Astrocyte (in vitro differentiated cells and primary cell): ENCODE data around the gene GRIN3B. TPM values are rescaled to one million over a fixed set of nuclear protein-coding genes. Genes with fewer than 3 reads are reported as not detected.

Experiments used
- DNase-seq: peaks from one replicate; pipeline ENCODE4 v3.0.0-alpha.2; 2010; ENCODE audit warnings: low read depth
- FAIRE-seq: peaks from 2 replicates; lab custom pipeline; 2011; peaks lifted over from hg19 to GRCh38; lab: Jason Lieb, UNC
- H2AFZ ChIP-seq: 2 replicates; pipeline ENCODE4 v1.6.0; 2012; ENCODE audit warnings: low read depth, low read length, inconsistent platforms
- H3K27ac ChIP-seq: 2 replicates; pipeline ENCODE4 v1.5.1; 2011; ENCODE audit warnings: low read depth, low read length, inconsistent platforms
- H3K27me3 ChIP-seq: 2 replicates; pipeline ENCODE4 v1.6.0; 2011; ENCODE audit warnings: low read length, inconsistent platforms; ENCODE audit not compliant: insufficient read depth
- H3K36me3 ChIP-seq: 2 replicates; pipeline ENCODE4 v1.5.1; 2011; ENCODE audit warnings: low read length, inconsistent platforms; ENCODE audit not compliant: insufficient read depth
- H3K4me1 ChIP-seq: 2 replicates; pipeline ENCODE4 v1.5.1; 2011; ENCODE audit warnings: low read length, inconsistent platforms; ENCODE audit not compliant: insufficient read depth
- H3K4me2 ChIP-seq: 2 replicates; pipeline ENCODE4 v1.6.0; 2012; ENCODE audit warnings: low read length, inconsistent platforms
- H3K4me3 ChIP-seq: 2 replicates; pipeline ENCODE4 v1.5.1; 2011; ENCODE audit warnings: low read depth, mild to moderate bottlenecking, low read length, inconsistent platforms; ENCODE audit not compliant: insufficient read depth
- H3K79me2 ChIP-seq: 2 replicates; pipeline ENCODE4 v1.6.0; 2012; ENCODE audit warnings: mild to moderate bottlenecking, low read length, inconsistent platforms; ENCODE audit not compliant: insufficient read depth
- H3K9ac ChIP-seq: 2 replicates; pipeline ENCODE4 v1.6.0; 2012; ENCODE audit warnings: mild to moderate bottlenecking, low read length, inconsistent platforms
- H3K9me3 ChIP-seq: 2 replicates; pipeline ENCODE4 v1.5.1; 2012; ENCODE audit warnings: low read depth, mild to moderate bottlenecking, low read length, inconsistent platforms; ENCODE audit not compliant: insufficient read depth
- H4K20me1 ChIP-seq: 2 replicates; pipeline ENCODE4 v1.6.0; 2012; ENCODE audit warnings: low read length, inconsistent platforms; ENCODE audit not compliant: insufficient read depth
- H3K27ac Mint-ChIP-seq: one replicate; pipeline ENCODE4 v1.8.0; 2021; ENCODE audit warnings: mild to moderate bottlenecking, mixed read lengths; ENCODE audit not compliant: unreplicated experiment
- H3K27me3 Mint-ChIP-seq: one replicate; pipeline ENCODE4 v1.8.0; 2021; ENCODE audit warnings: low read depth, mixed read lengths; ENCODE audit not compliant: unreplicated experiment
- H3K36me3 Mint-ChIP-seq: one replicate; pipeline ENCODE4 v1.8.0; 2021; ENCODE audit warnings: low read depth, mixed read lengths; ENCODE audit not compliant: unreplicated experiment
- H3K4me1 Mint-ChIP-seq: one replicate; pipeline ENCODE4 v1.8.0; 2021; ENCODE audit warnings: low read depth, mixed read lengths; ENCODE audit not compliant: unreplicated experiment
- H3K4me3 Mint-ChIP-seq: one replicate; pipeline ENCODE4 v1.8.0; 2021; ENCODE audit warnings: mild to moderate bottlenecking, moderate library complexity, mixed read lengths; ENCODE audit not compliant: unreplicated experiment
- H3K9me3 Mint-ChIP-seq: one replicate; pipeline ENCODE4 v1.8.0; 2021; ENCODE audit warnings: mild to moderate bottlenecking, mixed read lengths; ENCODE audit not compliant: unreplicated experiment
- CTCF ChIP-seq: IDR thresholded peaks from 2 replicates; pipeline ENCODE4 v1.5.1; 2011; ENCODE audit warnings: low read depth, mild to moderate bottlenecking, inconsistent platforms, low read length, moderate library complexity; ENCODE audit not compliant: insufficient read depth
- EZH2 ChIP-seq: IDR thresholded peaks from 2 replicates; pipeline ENCODE4 v1.6.1; 2012; ENCODE audit warnings: mild to moderate bottlenecking, low read length, inconsistent platforms; ENCODE audit not compliant: insufficient read depth
- total RNA-seq: library from RNA; stranded (reverse); gene quantifications from 2 replicates; pipeline ENCODE4 v1.2.1, GENCODE V29; 2021

GRIN3B gene
- total RNA-seq, 1 donor from 2014 or later: 2.7 TPM

GRCh38 chr19:1041835-1042685 lies 41.8 kb downstream of the GRIN3B start:
- peaks cover 19% of the 10 kb centered on the region for H3K4me1 Mint-ChIP-seq
- peaks cover 33% of the 10 kb centered on the region for H3K4me1 ChIP-seq
- no peak for TF ChIP-seq CTCF
- TF ChIP-seq EZH2: no peak
- peak overlapping the region; percentile 34 for H3K27ac Mint-ChIP-seq
- peaks cover 13% of the 10 kb centered on the region for H3K36me3 Mint-ChIP-seq
- H3K9me3 Mint-ChIP-seq: no peaks in the 10 kb centered on the region
- H3K9ac ChIP-seq: no peak overlapping the region
- no peak overlapping the region for H2AFZ ChIP-seq
- no peak overlapping the region for H3K27ac ChIP-seq
- FAIRE-seq (no peak), DNase-seq (no peak)
- no peak overlapping the region for H3K4me2 ChIP-seq
- H3K36me3 ChIP-seq: peaks cover 13% of the 10 kb centered on the region
- H4K20me1 ChIP-seq: peaks cover 33% of the 10 kb centered on the region
- no peak overlapping the region for H3K4me3 ChIP-seq
- no peaks in the 10 kb centered on the region for H3K27me3 ChIP-seq
- H3K27me3 Mint-ChIP-seq: no peaks in the 10 kb centered on the region
- H3K9me3 ChIP-seq: no peaks in the 10 kb centered on the region
- no peaks in the 10 kb centered on the region for H3K79me2 ChIP-seq
- H3K4me3 Mint-ChIP-seq: peak overlapping the region; percentile 82

- peaks cover 9% of the 10 kb centered on the region for H3K36me3 ChIP-seq
- Mint-ChIP-seq H3K27ac (peak overlapping the region; percentile 34), H3K4me3 (no peak overlapping the region), H3K27me3 (no peaks in the 10 kb centered on the region), H3K9me3 (no peaks in the 10 kb centered on the region), H3K36me3 (peaks cover 11% of the 10 kb centered on the region), H3K4me1 (peaks cover 17% of the 10 kb centered on the region)
- DNase-seq: no peak
- no peak for FAIRE-seq
- H3K4me1 ChIP-seq: peaks cover 28% of the 10 kb centered on the region
- H3K79me2 ChIP-seq: no peaks in the 10 kb centered on the region
- H4K20me1 ChIP-seq: peaks cover 26% of the 10 kb centered on the region
- H3K4me3 ChIP-seq: no peak overlapping the region
- no peaks in the 10 kb centered on the region for H3K27me3 ChIP-seq
- no peak for TF ChIP-seq EZH2
- no peak for TF ChIP-seq CTCF
- H3K9ac ChIP-seq: no peak overlapping the region
- H3K4me2 ChIP-seq: no peak overlapping the region
- no peak overlapping the region for H3K27ac ChIP-seq
- no peak overlapping the region for H2AFZ ChIP-seq
- H3K9me3 ChIP-seq: no peaks in the 10 kb centered on the region
These were observed 42.7 kb downstream of the GRIN3B start for GRCh38 chr19:1042689-1043511.
